ENCODE results near the gene RFK. TPM values are rescaled to one million over a fixed set of nuclear protein-coding genes. Genes with fewer than 3 reads are reported as not detected.

The RFK gene
- total and polyA plus RNA-seq, 2 donors from 2014 or later = 20.6 to 40.3 TPM

- Histone ChIP-seq H3K27ac (ENCODE audit: low read depth in 2 of 2, low read length in 2 of 2) (no peak overlapping the region), H3K27me3 (ENCODE audit: control insufficient read depth, insufficient read depth, low read length) (no peaks in the 10 kb centered on the region), H3K4me1 (ENCODE audit: control insufficient read depth in 2 of 3, insufficient read depth in 2 of 3, low read depth in 1 of 3, low read length in 3 of 3) (no peaks in the 10 kb centered on the region), H3K4me3 (ENCODE audit: low read length in 3 of 3) (no peak overlapping the region), H3K9me3 (ENCODE audit: control insufficient read depth in 2 of 3, insufficient read depth in 1 of 3, low read length in 3 of 3) (no peaks in the 10 kb centered on the region), H3K9ac (ENCODE audit: low read length in 3 of 3) (no peak overlapping the region), H3K36me3 (ENCODE audit: control insufficient read depth in 2 of 3, insufficient read depth in 3 of 3, low read length in 3 of 3) (no peaks in the 10 kb centered on the region)
- intact Hi-C loops (cut with DNase I) = no loop called here
- FAIRE-seq (no peak), DNase-seq (no peak)
- no peak for TF ChIP-seq CTCF (IDR thresholded peaks at IDR 0.05; ENCODE audit: borderline replicate concordance, extremely low read depth, insufficient read depth)
Measured at GRCh38 chr9:76341616-76342015, 52.6 kb downstream of the RFK start.

GRCh38 chr9:76338418-76338817 lies 55.8 kb downstream of the RFK start:
- DNase-seq (no peak), FAIRE-seq (no peak)
- Histone ChIP-seq H3K9me3 (ENCODE audit: control insufficient read depth in 2 of 3, insufficient read depth in 1 of 3, low read length in 3 of 3) (no peaks in the 10 kb centered on the region), H3K4me1 (ENCODE audit: control insufficient read depth in 2 of 3, insufficient read depth in 2 of 3, low read depth in 1 of 3, low read length in 3 of 3) (no peaks in the 10 kb centered on the region), H3K4me3 (ENCODE audit: low read length in 3 of 3) (no peak overlapping the region), H3K27ac (ENCODE audit: low read depth in 2 of 2, low read length in 2 of 2) (no peak overlapping the region), H3K27me3 (ENCODE audit: control insufficient read depth, insufficient read depth, low read length) (no peaks in the 10 kb centered on the region), H3K9ac (ENCODE audit: low read length in 3 of 3) (no peak overlapping the region), H3K36me3 (ENCODE audit: control insufficient read depth in 2 of 3, insufficient read depth in 3 of 3, low read length in 3 of 3) (peaks cover 0 to 5% (median 0%) of the 10 kb centered on the region in 3 donors)
- TF ChIP-seq CTCF (IDR thresholded peaks at IDR 0.05; ENCODE audit: borderline replicate concordance, extremely low read depth, insufficient read depth) = no peak
- intact Hi-C loops (cut with DNase I) = no loop called here

- FAIRE-seq (no peak), DNase-seq (no peak)
- TF ChIP-seq CTCF (IDR thresholded peaks at IDR 0.05; ENCODE audit: borderline replicate concordance, extremely low read depth, insufficient read depth) = no peak
- no peak overlapping the region for H3K27ac ChIP-seq (ENCODE audit: low read depth in 2 of 2, low read length in 2 of 2)
- no peak overlapping the region for H3K9ac ChIP-seq (ENCODE audit: low read length in 3 of 3)
- no peaks in the 10 kb centered on the region for H3K9me3 ChIP-seq (ENCODE audit: control insufficient read depth in 2 of 3, insufficient read depth in 1 of 3, low read length in 3 of 3)
- H3K4me3 ChIP-seq (ENCODE audit: low read length in 3 of 3) = no peak overlapping the region
- intact Hi-C loops (cut with DNase I) = no loop called here
- H3K4me1 ChIP-seq (ENCODE audit: control insufficient read depth in 2 of 3, insufficient read depth in 2 of 3, low read depth in 1 of 3, low read length in 3 of 3) = no peaks in the 10 kb centered on the region
- peaks cover 0 to 8% (median 2%) of the 10 kb centered on the region in 3 donors for H3K36me3 ChIP-seq (ENCODE audit: control insufficient read depth in 2 of 3, insufficient read depth in 3 of 3, low read length in 3 of 3)
- H3K27me3 ChIP-seq (ENCODE audit: control insufficient read depth, insufficient read depth, low read length) = no peaks in the 10 kb centered on the region
Measured at GRCh38 chr9:76336027-76336426, 58.2 kb downstream of the RFK start.

Other genes starting within 250 kb of the RFK start
- 8.3 TPM for gene GCNT1, start 64.8 kb upstream of the RFK start, total RNA-seq
- gene GCNT1, start 64.8 kb upstream of the RFK start, polyA plus RNA-seq (ENCODE audit: insufficient read depth, low read depth, low replicate concordance) = 0.88 TPM